K562 (cell line): ENCODE data around the gene OR2D2. TPM values are rescaled to one million over a fixed set of nuclear protein-coding genes. Genes with fewer than 3 reads are reported as not detected.

Source experiments
- ATAC-seq: fragments of 200-7000 bp; cut with Tn5 transposase; 3 replicates; pipeline ENCODE4 v1.9.1; 2020; ENCODE audit warnings: moderate library complexity
- BruUV-seq: library from RNA; stranded (reverse); fragments of 400-500 nt; replicated peaks from 2 replicates; lab custom pipeline; 2021; lab: Mats Ljungman, UMichigan
- CTCF ChIA-PET: fragments of 300-600 bp; formaldehyde crosslinking; extraction: SDS; loops from one replicate; lab custom pipeline; 2021; ENCODE audit warnings: low intra/inter-chr PET ratio; lab: Yijun Ruan, JAX
- POLR2A ChIA-PET: fragments of 300-600, 350-650 bp; sonication (Branson Sonifier 250); formaldehyde crosslinking; extraction: SDS; loops from one replicate; lab custom pipeline; 2021; ENCODE audit warnings: antibody characterized with exemption, inconsistent platforms; lab: Yijun Ruan, JAX
- DNase-seq, 4 experiments: peaks; one replicate each; pipeline versions ENCODE4 v3.0.0 to v3.0.0-alpha.2; 2011 to 2018; ENCODE audit warnings: low spot score in 3 of 4, mixed read lengths in 3 of 4; ENCODE audit errors: extremely low read depth in 1 of 4
- FAIRE-seq: peaks from 2 replicates; lab custom pipeline; 2011; peaks lifted over from hg19 to GRCh38; lab: Jason Lieb, UNC
- H2AFZ ChIP-seq: 2 replicates; pipeline ENCODE4 v1.6.0; 2011; ENCODE audit warnings: low read depth, low read length, control low read depth, inconsistent platforms
- H3K27ac ChIP-seq: fragments of 200-600 bp; 3 replicates; pipeline ENCODE4 v1.8.0; 2011; ENCODE audit warnings: low read depth, mild to moderate bottlenecking, control low read depth, inconsistent platforms, low read length, moderate library complexity, mixed read lengths; ENCODE audit errors: extremely low read depth
- H3K27me3 ChIP-seq, 2 experiments: fragments of 300-600 bp in 1 of 2; 2 replicates in 1 of 2; 3 replicates in 1 of 2; pipeline versions ENCODE4 v1.6.0 to v1.8.0; 2011; ENCODE audit warnings: inconsistent platforms in 2 of 2, low read length in 2 of 2, mild to moderate bottlenecking in 1 of 2, mixed read lengths in 1 of 2, moderate library complexity in 1 of 2; ENCODE audit not compliant: control insufficient read depth in 2 of 2, insufficient read depth in 2 of 2
- H3K36me3 ChIP-seq: fragments of 300-600 bp; 3 replicates; pipeline ENCODE4 v1.8.0; 2011; ENCODE audit warnings: mild to moderate bottlenecking, low read length, inconsistent platforms; ENCODE audit not compliant: control insufficient read depth, insufficient read depth
- H3K4me1 ChIP-seq, 2 experiments: fragments of 200-600 bp in 1 of 2; replicated peaks in 1 of 2; 2 replicates in 1 of 2; 3 replicates in 1 of 2; pipeline versions ENCODE4 v1.5.1 to v1.8.0; 2011; ENCODE audit warnings: inconsistent platforms in 2 of 2, low read length in 2 of 2, mild to moderate bottlenecking in 1 of 2, mixed read lengths in 1 of 2, moderate library complexity in 1 of 2; ENCODE audit not compliant: control insufficient read depth in 2 of 2, insufficient read depth in 2 of 2
- H3K4me2 ChIP-seq: 2 replicates; pipeline ENCODE4 v1.6.1; 2011; ENCODE audit warnings: low read length, control low read depth, inconsistent platforms, mixed read lengths; ENCODE audit not compliant: insufficient read depth
- H3K4me3 ChIP-seq: fragments of 200-600 bp; sonication (generic), shearing (Covaris generic); 2 replicates; pipeline ENCODE4 v1.5.1; 2016; ENCODE audit warnings: control low read depth, inconsistent platforms
- H3K79me2 ChIP-seq: fragments of 200-600 bp; 3 replicates; pipeline ENCODE4 v1.8.0; 2011; ENCODE audit warnings: low read length, inconsistent platforms; ENCODE audit not compliant: control insufficient read depth, insufficient read depth
- H3K9ac ChIP-seq, 2 experiments: 2 replicates each; pipeline versions ENCODE4 v1.6.0 to v1.6.1; 2011; ENCODE audit warnings: low read depth in 2 of 2, low read length in 2 of 2, control low read depth in 1 of 2, inconsistent platforms in 1 of 2, mild to moderate bottlenecking in 1 of 2, mixed read lengths in 1 of 2; ENCODE audit not compliant: insufficient read depth in 1 of 2
- H3K9me1 ChIP-seq: one replicate; pipeline ENCODE4 v1.6.0; 2011; ENCODE audit warnings: inconsistent platforms, mild to moderate bottlenecking, low read length, moderate library complexity; ENCODE audit not compliant: control insufficient read depth, insufficient read depth
- H3K9me3 ChIP-seq: replicated peaks from 2 replicates; pipeline ENCODE4 v1.5.1; 2011; ENCODE audit warnings: low read depth, low read length, inconsistent platforms; ENCODE audit not compliant: control insufficient read depth, insufficient read depth
- H4K20me1 ChIP-seq: replicated peaks from 2 replicates; pipeline ENCODE4 v1.6.1; 2011; ENCODE audit warnings: low read length, inconsistent platforms, mixed read lengths; ENCODE audit not compliant: control insufficient read depth, insufficient read depth
- ARID3A ChIP-seq: IDR thresholded peaks from 2 replicates; pipeline ENCODE4 v1.6.1; 2012; ENCODE audit warnings: low read depth, low read length, improper control_type of control experiment, borderline replicate concordance
- BACH1 ChIP-seq: fragments of 200-800 bp; sonication (Bioruptor generic); IDR thresholded peaks from 2 replicates; pipeline ENCODE4 v1.6.1; 2016; ENCODE audit warnings: missing genetic modification characterization, missing compliant biosample characterization
- CAMTA2 ChIP-seq: fragments of 250-450 bp; sonication (Bioruptor Pico); conservative IDR thresholded peaks from 2 replicates; pipeline ENCODE4 v1.5.1; 2022
- CBX5 ChIP-seq: IDR thresholded peaks from 2 replicates; pipeline ENCODE4 v1.6.1; 2014; ENCODE audit warnings: low read depth, borderline replicate concordance
- ERF ChIP-seq: fragments of 450-650 bp; formaldehyde crosslinking; IDR thresholded peaks from 2 replicates; pipeline ENCODE4 v1.4.0; 2020; ENCODE audit warnings: mild to moderate bottlenecking, mixed read lengths
- MAFF ChIP-seq: IDR thresholded peaks from 2 replicates; pipeline ENCODE4 v1.6.1; 2012; ENCODE audit warnings: low read length, improper control_type of control experiment
- MCM5 ChIP-seq: fragments of 450-650 bp; IDR thresholded peaks from 2 replicates; pipeline ENCODE4 v1.6.1; 2016; ENCODE audit warnings: low read depth
- NCOA4 ChIP-seq: fragments of 450-650 bp; IDR thresholded peaks from 2 replicates; pipeline ENCODE4 v1.6.1; 2018; ENCODE audit warnings: mild to moderate bottlenecking; ENCODE audit not compliant: partially characterized antibody
- NUFIP1 ChIP-seq: fragments of 450-650 bp; IDR thresholded peaks from 2 replicates; pipeline ENCODE4 v1.6.1; 2018; ENCODE audit not compliant: partially characterized antibody
- SMAD1 ChIP-seq: fragments of 150-350 bp; IDR thresholded peaks from 2 replicates; pipeline ENCODE4 v1.6.1; 2014; ENCODE audit warnings: low read length, low read depth; ENCODE audit not compliant: partially characterized antibody
- SNIP1 ChIP-seq: fragments of 450-650 bp; IDR thresholded peaks from 2 replicates; pipeline ENCODE4 v1.7.1; 2017; ENCODE audit warnings: low read depth, mild to moderate bottlenecking
- SRSF1 ChIP-seq: fragments of 200-400 bp; formaldehyde crosslinking; IDR thresholded peaks from 2 replicates; pipeline ENCODE4 v1.6.1; 2017; ENCODE audit warnings: mild to moderate bottlenecking, low read depth, low read length, moderate library complexity
- ZBTB40 ChIP-seq, 2 experiments: fragments of 450-650 bp in 1 of 2; sonication (generic) in 1 of 2; formaldehyde crosslinking in 1 of 2; IDR thresholded peaks; 2 replicates each; pipeline versions ENCODE4 v1.7.1 to v1.9.0; 2016 to 2022; ENCODE audit warnings: inconsistent platforms in 1 of 2, mild to moderate bottlenecking in 1 of 2, missing genetic modification reagents in 1 of 2
- ZNF197 ChIP-seq: fragments of 200-800 bp; sonication (Bioruptor generic); IDR thresholded peaks from 2 replicates; pipeline ENCODE4 v1.6.1; 2016; ENCODE audit warnings: low read depth, missing genetic modification characterization, missing compliant biosample characterization
- WGBS: fragments of 100-300 bp; shearing (Covaris generic); methylation state at CpG from one replicate; pipeline ENCODE4 v1.1.6; 2016; ENCODE audit warnings: low coverage, mixed read lengths; ENCODE audit not compliant: insufficient coverage; ENCODE audit errors: missing lambda C conversion rate; 5-methylcytosine and 5-hydroxymethylcytosine counted together
- in situ Hi-C: fragments of 300-500 bp; cut with MboI; formaldehyde crosslinking; loops from 4 replicates; pipeline ENCODE4 v1.15.0; 2018; ENCODE audit warnings: inconsistent platforms, mixed read lengths
- intact Hi-C: fragments of 100-400 bp; cut with micrococcal nuclease; formaldehyde crosslinking; loops from 2 replicates; pipeline ENCODE4 v1.14.2; 2022
- polyA plus RNA-seq, 8 experiments: library from polyadenylated mRNA; depleted of rRNA in 4 of 8; stranded (reverse) in 5 of 8; unstranded in 3 of 8; fragments of >200 nt; fragmentation: Nextera tagmentation in 2 of 8; fragmentation: Illumina TruSeq in 1 of 8; extraction: Ambion mirVana in 2 of 8; extraction: Trizol in 1 of 8; gene quantifications; 2 replicates each; pipeline versions ENCODE4 v1.2.1 to v1.2.3, GENCODE V29; 2011 to 2014; ENCODE audit warnings: inconsistent platforms in 1 of 8, missing spikeins in 1 of 8
- total RNA-seq, 7 experiments: library from RNA; depleted of rRNA in 6 of 7; stranded (reverse); fragments of >200 nt in 6 of 7; fragmentation: Illumina TruSeq in 2 of 7; extraction: Trizol in 2 of 7; gene quantifications; 2 replicates each; pipeline versions ENCODE4 v1.2.1 to v1.2.3, GENCODE V29; 2011 to 2021; ENCODE audit warnings: low replicate concordance in 1 of 7

OR2D2 gene
- total and polyA plus RNA-seq, 9 of the 15 experiments (the other 6 are each of a cell fraction or from before 2014, with no cell fraction given): 0.10 to 1.0 (median 0.57) TPM; not detected in 2

- Histone ChIP-seq H3K4me3 (no peak overlapping the region), H3K27ac (no peak overlapping the region), H4K20me1 (no peaks in the 10 kb centered on the region), H3K79me2 (no peaks in the 10 kb centered on the region), H3K9me3 (no peaks in the 10 kb centered on the region), H3K9me1 (no peaks in the 10 kb centered on the region), H3K4me1 (no peaks in the 10 kb centered on the region), H3K9ac (no peak overlapping the region), H3K36me3 (no peaks in the 10 kb centered on the region), H3K27me3 (no peaks in the 10 kb centered on the region), H3K4me2 (no peak overlapping the region), H2AFZ (no peak overlapping the region)
- BruUV-seq: no TSS peak
- WGBS: 0% methylated on average over 5 of the region's 5 CpGs
- FAIRE-seq (no peak), ATAC-seq (no peak), DNase-seq (no peak)
- intact Hi-C loops: no loop called here
- CTCF ChIA-PET: no interaction called here
- POLR2A ChIA-PET: interaction anchor here (0.6 to 1.2 kb wide), 2 partner anchors 12 to 1143 kb away, joined by 3 read pairs; partner anchors contain the start of gene EIF3F
- in situ Hi-C loops: no loop called here
- no peak for TF ChIP-seq SRSF1
- no peak for TF ChIP-seq ARID3A
- TF ChIP-seq NUFIP1: no peak
- TF ChIP-seq ZBTB40 (IDR thresholded peaks at IDR 0.05): no peak
- no peak for TF ChIP-seq ZBTB40 (CRISPR knock-in tag; IDR thresholded peaks at IDR 0.05)
- no peak for TF ChIP-seq MAFF
- TF ChIP-seq MCM5: no peak
- TF ChIP-seq SNIP1: no peak
- TF ChIP-seq BACH1 (tag): no peak
- TF ChIP-seq CAMTA2 (CRISPR knock-in tag): no peak
- TF ChIP-seq SMAD1: no peak
- no peak for TF ChIP-seq ZNF197
- no peak for TF ChIP-seq ERF (CRISPR knock-in tag)
- no peak for TF ChIP-seq CBX5
- no peak for TF ChIP-seq NCOA4
Measured at GRCh38 chr11:6844356-6844755, 47.9 kb downstream of the OR2D2 start.
